ENCODE results near the gene RAB7A.

- TF ChIP-seq, protein P1, sequence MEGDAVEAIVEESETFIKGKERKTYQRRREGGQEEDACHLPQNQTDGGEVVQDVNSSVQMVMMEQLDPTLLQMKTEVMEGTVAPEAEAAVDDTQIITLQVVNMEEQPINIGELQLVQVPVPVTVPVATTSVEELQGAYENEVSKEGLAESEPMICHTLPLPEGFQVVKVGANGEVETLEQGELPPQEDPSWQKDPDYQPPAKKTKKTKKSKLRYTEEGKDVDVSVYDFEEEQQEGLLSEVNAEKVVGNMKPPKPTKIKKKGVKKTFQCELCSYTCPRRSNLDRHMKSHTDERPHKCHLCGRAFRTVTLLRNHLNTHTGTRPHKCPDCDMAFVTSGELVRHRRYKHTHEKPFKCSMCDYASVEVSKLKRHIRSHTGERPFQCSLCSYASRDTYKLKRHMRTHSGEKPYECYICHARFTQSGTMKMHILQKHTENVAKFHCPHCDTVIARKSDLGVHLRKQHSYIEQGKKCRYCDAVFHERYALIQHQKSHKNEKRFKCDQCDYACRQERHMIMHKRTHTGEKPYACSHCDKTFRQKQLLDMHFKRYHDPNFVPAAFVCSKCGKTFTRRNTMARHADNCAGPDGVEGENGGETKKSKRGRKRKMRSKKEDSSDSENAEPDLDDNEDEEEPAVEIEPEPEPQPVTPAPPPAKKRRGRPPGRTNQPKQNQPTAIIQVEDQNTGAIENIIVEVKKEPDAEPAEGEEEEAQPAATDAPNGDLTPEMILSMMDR (IDR thresholded peaks at IDR 0.05) = no peak
- TF ChIP-seq POLR2A (IDR thresholded peaks at IDR 0.05) = no peak
- no peak for TF ChIP-seq POLR2AphosphoS5 (IDR thresholded peaks at IDR 0.05)
- TF ChIP-seq EP300 (IDR thresholded peaks at IDR 0.05) = no peak
Observed at GRCh38 chr3:128820252-128820839, 94.4 kb downstream of the RAB7A start.
